ENCODE data around the gene DDX28. TPM values are rescaled to one million over a fixed set of nuclear protein-coding genes. Genes with fewer than 3 reads are reported as not detected.
A peak's percentile ranks its signal among the peaks of the same experiment; 100 is the strongest.

Gene DDX28
- total and polyA plus RNA-seq, 9 of the 15 experiments (the other 6 are each of a cell fraction or from before 2014, with no cell fraction given) = 2.8 to 24.5 (median 15.9) TPM

DNA sequence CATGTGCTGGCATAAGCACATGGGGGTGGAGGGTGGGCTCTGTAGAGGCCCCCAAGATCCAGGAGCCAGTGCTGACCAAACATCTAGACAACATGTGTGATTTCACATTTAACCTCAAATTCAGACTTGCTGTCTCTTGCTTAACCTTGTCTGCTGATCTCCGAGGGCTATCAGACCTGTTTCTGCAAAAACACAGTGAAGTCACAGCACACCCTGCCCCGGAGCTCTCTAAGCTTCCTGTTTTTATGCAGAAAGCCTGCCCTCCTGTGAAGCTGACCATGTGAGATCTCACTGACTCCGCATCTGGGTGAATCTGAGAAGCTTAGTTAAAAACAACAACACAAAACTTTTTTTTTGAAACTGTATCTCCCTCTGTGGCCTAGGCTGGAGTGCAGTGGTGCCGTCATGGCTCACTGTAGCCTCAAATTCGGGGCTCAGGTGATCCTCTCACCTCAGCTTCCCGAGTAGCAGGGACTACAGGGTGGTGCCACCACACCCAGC, 17.2 kb downstream of the DDX28 start (continued):
- TF ChIP-seq, protein P1, sequence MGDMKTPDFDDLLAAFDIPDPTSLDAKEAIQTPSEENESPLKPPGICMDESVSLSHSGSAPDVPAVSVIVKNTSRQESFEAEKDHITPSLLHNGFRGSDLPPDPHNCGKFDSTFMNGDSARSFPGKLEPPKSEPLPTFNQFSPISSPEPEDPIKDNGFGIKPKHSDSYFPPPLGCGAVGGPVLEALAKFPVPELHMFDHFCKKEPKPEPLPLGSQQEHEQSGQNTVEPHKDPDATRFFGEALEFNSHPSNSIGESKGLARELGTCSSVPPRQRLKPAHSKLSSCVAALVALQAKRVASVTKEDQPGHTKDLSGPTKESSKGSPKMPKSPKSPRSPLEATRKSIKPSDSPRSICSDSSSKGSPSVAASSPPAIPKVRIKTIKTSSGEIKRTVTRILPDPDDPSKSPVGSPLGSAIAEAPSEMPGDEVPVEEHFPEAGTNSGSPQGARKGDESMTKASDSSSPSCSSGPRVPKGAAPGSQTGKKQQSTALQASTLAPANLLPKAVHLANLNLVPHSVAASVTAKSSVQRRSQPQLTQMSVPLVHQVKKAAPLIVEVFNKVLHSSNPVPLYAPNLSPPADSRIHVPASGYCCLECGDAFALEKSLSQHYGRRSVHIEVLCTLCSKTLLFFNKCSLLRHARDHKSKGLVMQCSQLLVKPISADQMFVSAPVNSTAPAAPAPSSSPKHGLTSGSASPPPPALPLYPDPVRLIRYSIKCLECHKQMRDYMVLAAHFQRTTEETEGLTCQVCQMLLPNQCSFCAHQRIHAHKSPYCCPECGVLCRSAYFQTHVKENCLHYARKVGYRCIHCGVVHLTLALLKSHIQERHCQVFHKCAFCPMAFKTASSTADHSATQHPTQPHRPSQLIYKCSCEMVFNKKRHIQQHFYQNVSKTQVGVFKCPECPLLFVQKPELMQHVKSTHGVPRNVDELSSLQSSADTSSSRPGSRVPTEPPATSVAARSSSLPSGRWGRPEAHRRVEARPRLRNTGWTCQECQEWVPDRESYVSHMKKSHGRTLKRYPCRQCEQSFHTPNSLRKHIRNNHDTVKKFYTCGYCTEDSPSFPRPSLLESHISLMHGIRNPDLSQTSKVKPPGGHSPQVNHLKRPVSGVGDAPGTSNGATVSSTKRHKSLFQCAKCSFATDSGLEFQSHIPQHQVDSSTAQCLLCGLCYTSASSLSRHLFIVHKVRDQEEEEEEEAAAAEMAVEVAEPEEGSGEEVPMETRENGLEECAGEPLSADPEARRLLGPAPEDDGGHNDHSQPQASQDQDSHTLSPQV (IDR thresholded peaks at IDR 0.05) = 0 out of 2 replicates have a peak, but pooled peaks have one; percentile 37
- TF ChIP-seq MAZ (CRISPR knock-in tag; conservative IDR thresholded peaks at IDR 0.05 in 1 of 2, IDR thresholded peaks at IDR 0.05 in 1 of 2) (no peak), MYNN (IDR thresholded peaks at IDR 0.05) (no peak), MYNN (CRISPR knock-in tag; IDR thresholded peaks at IDR 0.05) (no peak), FIP1L1 (IDR thresholded peaks at IDR 0.05; ENCODE audit: low read depth, low read length, poor library complexity, severe bottlenecking) (no peak), CEBPB (tag; IDR thresholded peaks at IDR 0.05) (peak; percentile 57), TCF7L2 (IDR thresholded peaks at IDR 0.05; ENCODE audit: low read depth, low read length) (no peak), ZNF23 (CRISPR knock-in tag; IDR thresholded peaks at IDR 0.05) (no peak), PATZ1 (CRISPR knock-in tag; IDR thresholded peaks at IDR 0.05; ENCODE audit: borderline replicate concordance) (no peak), MLLT1 (IDR thresholded peaks at IDR 0.05) (no peak), ZFPM2 (CRISPR knock-in tag; IDR thresholded peaks at IDR 0.05) (no peak), MEIS2 (IDR thresholded peaks at IDR 0.05; ENCODE audit: partially characterized antibody) (no peak)
- TF ChIP-seq, protein P2, sequence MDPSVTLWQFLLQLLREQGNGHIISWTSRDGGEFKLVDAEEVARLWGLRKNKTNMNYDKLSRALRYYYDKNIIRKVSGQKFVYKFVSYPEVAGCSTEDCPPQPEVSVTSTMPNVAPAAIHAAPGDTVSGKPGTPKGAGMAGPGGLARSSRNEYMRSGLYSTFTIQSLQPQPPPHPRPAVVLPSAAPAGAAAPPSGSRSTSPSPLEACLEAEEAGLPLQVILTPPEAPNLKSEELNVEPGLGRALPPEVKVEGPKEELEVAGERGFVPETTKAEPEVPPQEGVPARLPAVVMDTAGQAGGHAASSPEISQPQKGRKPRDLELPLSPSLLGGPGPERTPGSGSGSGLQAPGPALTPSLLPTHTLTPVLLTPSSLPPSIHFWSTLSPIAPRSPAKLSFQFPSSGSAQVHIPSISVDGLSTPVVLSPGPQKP (CRISPR knock-in tag; IDR thresholded peaks at IDR 0.05) = no peak

Data from K562 (cell line).